Nephron progenitor cell (in vitro differentiated cells): ENCODE measurements around the gene PHACTR3.

ENCODE experiments used
- DNase-seq: peaks from one replicate; pipeline ENCODE4 v3.0.0; 2021
- H3K27ac Mint-ChIP-seq: 2 replicates; pipeline ENCODE4 v1.8.0; 2021; ENCODE audit warnings: mild to moderate bottlenecking, moderate library complexity, mixed read lengths
- H3K27me3 Mint-ChIP-seq: 2 replicates; pipeline ENCODE4 v1.8.0; 2021; ENCODE audit warnings: mild to moderate bottlenecking, low read depth, mixed read lengths; ENCODE audit not compliant: poor library complexity
- H3K36me3 Mint-ChIP-seq: 2 replicates; pipeline ENCODE4 v1.8.0; 2021; ENCODE audit warnings: low read depth, mixed read lengths
- H3K4me1 Mint-ChIP-seq: 2 replicates; pipeline ENCODE4 v1.8.0; 2021; ENCODE audit warnings: mixed read lengths
- H3K4me3 Mint-ChIP-seq: 2 replicates; pipeline ENCODE4 v1.8.0; 2021; ENCODE audit warnings: mild to moderate bottlenecking, moderate library complexity, mixed read lengths
- H3K9me3 Mint-ChIP-seq: 2 replicates; pipeline ENCODE4 v1.8.0; 2021; ENCODE audit warnings: mild to moderate bottlenecking, moderate library complexity, mixed read lengths
- CTCF ChIP-seq: fragments of 200-600 bp; sonication (generic); IDR thresholded peaks from 2 replicates; pipeline ENCODE4 v1.5.0; 2021; ENCODE audit warnings: antibody characterized with exemption

Gene PHACTR3

GRCh38 chr20:59634435-59635005 lies 30.2 kb downstream of the PHACTR3 start:
- Mint-ChIP-seq H3K27me3 (peaks cover 9% of the 10 kb centered on the region), H3K4me3 (no peak overlapping the region), H3K36me3 (no peaks in the 10 kb centered on the region), H3K9me3 (peaks cover 95% of the 10 kb centered on the region), H3K27ac (no peak overlapping the region), H3K4me1 (no peaks in the 10 kb centered on the region)
- DNase-seq, result no peak
- no peak for TF ChIP-seq CTCF

DNA sequence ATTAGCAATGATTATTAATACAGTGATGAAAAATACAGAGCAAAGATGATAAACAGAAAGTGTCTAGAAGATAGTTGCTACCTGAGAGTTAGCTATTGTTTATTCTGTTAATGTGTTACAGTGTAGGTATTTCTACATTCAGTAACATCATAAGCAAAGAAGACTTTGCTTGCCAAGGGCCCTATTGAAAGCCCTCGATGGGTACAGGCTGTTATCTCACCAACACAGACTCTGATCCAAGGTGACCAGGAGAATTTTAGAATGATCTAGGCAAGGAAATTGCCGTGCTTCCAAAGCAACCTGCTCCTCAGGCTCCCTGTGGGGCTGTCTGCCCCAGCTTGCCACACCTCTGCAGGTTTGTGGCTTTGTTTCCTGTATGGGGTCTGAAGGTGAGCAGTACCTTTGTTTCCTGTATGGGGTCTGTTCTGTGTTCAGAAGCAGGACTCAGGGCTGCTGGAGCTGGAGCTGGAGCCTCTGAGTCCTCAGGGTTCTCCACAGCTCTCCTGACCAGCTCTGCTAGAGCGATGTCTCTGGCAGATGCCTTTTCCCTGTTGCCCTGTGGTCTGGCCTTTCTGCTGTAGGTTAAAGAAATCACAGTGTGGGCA lies 32.5 kb downstream of the PHACTR3 start:
- H3K27me3 Mint-ChIP-seq, result peaks cover 13% of the 10 kb centered on the region
- no peak for DNase-seq
- H3K9me3 Mint-ChIP-seq, result peaks cover 89% of the 10 kb centered on the region
- no peaks in the 10 kb centered on the region for H3K36me3 Mint-ChIP-seq
- H3K4me1 Mint-ChIP-seq, result no peaks in the 10 kb centered on the region
- no peak overlapping the region for H3K27ac Mint-ChIP-seq
- no peak overlapping the region for H3K4me3 Mint-ChIP-seq
- no peak for TF ChIP-seq CTCF

DNA sequence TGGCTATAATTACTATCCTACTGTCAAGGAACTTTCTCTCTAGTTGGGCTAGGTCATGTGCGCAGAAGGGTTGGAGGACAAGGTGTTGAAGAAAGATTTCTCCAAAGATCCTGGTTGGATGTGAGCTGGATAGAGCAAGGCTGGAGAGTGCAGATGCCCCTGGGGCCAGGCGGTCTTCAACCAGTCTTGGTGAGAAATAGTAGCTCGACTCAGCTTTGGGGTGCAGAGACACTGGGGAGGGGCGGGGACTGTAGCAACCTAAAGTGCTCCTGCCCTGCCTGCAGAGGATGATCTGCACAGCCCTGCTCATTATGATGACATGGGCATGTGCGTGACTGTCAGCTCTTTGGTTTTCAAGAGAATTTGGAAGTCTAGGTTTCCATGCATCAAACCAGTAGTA lies 35.9 kb downstream of the PHACTR3 start:
- Mint-ChIP-seq H3K36me3 (no peaks in the 10 kb centered on the region), H3K27me3 (peaks cover 10% of the 10 kb centered on the region), H3K4me1 (no peaks in the 10 kb centered on the region), H3K4me3 (no peak overlapping the region), H3K9me3 (peaks cover 87% of the 10 kb centered on the region), H3K27ac (no peak overlapping the region)
- no peak for TF ChIP-seq CTCF
- no peak for DNase-seq

DNA sequence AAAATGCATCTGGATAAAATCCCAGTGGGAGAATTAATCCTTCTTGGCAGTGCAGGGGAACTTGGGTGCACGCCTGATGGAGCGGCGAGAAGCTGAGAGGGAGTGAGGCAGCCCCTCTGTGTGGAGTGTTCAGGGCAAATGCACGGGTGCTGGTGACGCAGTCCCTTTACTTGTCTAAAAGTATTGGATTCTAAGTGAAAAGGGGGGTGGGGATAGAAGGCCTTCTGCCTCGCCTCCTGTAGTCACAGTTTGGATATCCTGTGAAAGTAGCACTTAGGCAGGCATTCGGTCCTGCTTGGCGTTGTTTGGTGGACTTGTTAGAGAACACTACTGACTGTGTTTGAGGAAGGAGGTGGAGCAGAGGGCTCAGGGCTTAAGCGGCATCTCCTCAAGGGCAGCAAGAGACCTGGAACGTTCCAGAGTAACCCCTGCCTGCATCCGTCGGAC lies 39.3 kb downstream of the PHACTR3 start:
- Mint-ChIP-seq H3K9me3 (peaks cover 87% of the 10 kb centered on the region), H3K4me3 (no peak overlapping the region), H3K4me1 (no peaks in the 10 kb centered on the region), H3K36me3 (no peaks in the 10 kb centered on the region), H3K27me3 (peaks cover 4% of the 10 kb centered on the region), H3K27ac (no peak overlapping the region)
- no peak for TF ChIP-seq CTCF
- DNase-seq, result no peak

DNA sequence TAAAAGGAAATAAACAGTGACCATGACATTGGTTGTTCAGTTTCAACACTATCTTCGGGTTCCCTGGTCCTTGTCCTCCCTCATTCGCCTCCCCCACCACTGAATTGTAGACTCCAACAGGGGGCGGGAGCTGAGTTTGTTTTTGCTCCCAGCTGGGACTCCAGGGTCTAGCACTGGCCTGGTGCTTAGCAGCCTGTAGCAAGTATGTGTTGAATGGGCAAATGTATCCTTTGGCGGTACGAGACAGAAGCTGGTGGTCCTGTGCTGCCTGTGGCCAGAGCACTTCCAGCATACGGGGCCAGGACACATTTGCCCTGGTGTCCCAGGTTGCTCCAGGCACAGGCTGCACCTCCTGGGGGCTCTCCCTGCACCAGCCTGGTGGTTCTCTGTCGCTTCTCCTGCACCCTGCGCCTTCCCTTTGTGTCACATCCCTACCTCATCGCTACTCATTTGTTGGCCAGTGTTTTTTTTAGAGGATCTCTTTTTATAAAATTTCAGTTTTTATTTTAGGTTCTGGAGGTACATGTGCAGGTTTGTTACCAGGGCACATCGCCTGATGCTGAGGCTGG lies 40.1 kb downstream of the PHACTR3 start:
- DNase-seq, result no peak
- Mint-ChIP-seq H3K27ac (no peak overlapping the region), H3K36me3 (no peaks in the 10 kb centered on the region), H3K4me3 (no peak overlapping the region), H3K9me3 (peaks cover 87% of the 10 kb centered on the region), H3K4me1 (no peaks in the 10 kb centered on the region), H3K27me3 (peaks cover 4% of the 10 kb centered on the region)
- TF ChIP-seq CTCF, result no peak

DNA sequence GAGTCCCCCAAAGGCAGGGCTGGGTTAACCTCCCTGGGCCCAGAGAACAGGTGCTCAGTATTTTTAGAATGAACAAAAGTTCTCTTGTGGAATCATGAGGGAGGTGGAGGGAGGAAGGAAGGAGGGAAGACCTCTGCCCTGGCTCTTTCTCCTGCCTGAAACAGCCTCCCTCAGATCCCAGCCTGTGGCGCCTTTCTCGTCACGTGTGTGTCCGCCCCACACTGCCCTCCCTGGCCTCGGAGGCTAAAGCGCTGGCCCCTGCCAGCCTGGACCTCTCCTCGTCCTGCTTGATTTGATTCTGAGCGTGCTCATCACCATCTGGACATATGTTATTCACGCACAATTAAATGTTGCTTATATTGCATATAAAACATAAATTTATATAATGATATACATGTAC lies 40.9 kb downstream of the PHACTR3 start:
- DNase-seq, result no peak
- H3K9me3 Mint-ChIP-seq, result peaks cover 84% of the 10 kb centered on the region

More for the DNA sequence above, 40.9 kb downstream of the PHACTR3 start:
- Mint-ChIP-seq H3K27ac (no peak overlapping the region), H3K4me1 (no peaks in the 10 kb centered on the region), H3K36me3 (no peaks in the 10 kb centered on the region), H3K27me3 (no peaks in the 10 kb centered on the region), H3K4me3 (no peak overlapping the region)
- no peak for TF ChIP-seq CTCF
